Activated T-cell treated with anti-CD3 and anti-CD28 coated beads, Interleukin-2, amount 50 U/mL, for 48 hours (primary cell): ENCODE results near the gene LMX1B.
A peak's percentile ranks its signal among the peaks of the same experiment; 100 is the strongest.
"Not testable (repeated sequence)": the region's sequence is repeated elsewhere in the genome, so short reads cannot be mapped to it uniquely, and the experiment has no call there.

ENCODE experiments used
- DNase-seq, 2 experiments: peaks; one replicate each; pipeline ENCODE4 v3.0.0-alpha.2; 2020

LMX1B gene

GRCh38 chr9:126720661-126721563, 107.2 kb downstream of the LMX1B start:
- peak in 1 of 2 experiments; percentile 25 for DNase-seq

GRCh38 chr9:126721564-126721981, 107.8 kb downstream of the LMX1B start:
- peak in 1 of 2 experiments; percentile 40 for DNase-seq

GRCh38 chr9:126722252-126722921, 108.7 kb downstream of the LMX1B start:
- peak; percentile 94 for DNase-seq

GRCh38 chr9:126722922-126723806, 109.4 kb downstream of the LMX1B start:
- peak; percentile 79 to 83 for DNase-seq

- DNase-seq: no peak
These were observed 110.1 kb downstream of the LMX1B start for GRCh38 chr9:126723807-126724172.

GRCh38 chr9:126724226-126724625, 110.5 kb downstream of the LMX1B start:
- no peak for DNase-seq

DNA sequence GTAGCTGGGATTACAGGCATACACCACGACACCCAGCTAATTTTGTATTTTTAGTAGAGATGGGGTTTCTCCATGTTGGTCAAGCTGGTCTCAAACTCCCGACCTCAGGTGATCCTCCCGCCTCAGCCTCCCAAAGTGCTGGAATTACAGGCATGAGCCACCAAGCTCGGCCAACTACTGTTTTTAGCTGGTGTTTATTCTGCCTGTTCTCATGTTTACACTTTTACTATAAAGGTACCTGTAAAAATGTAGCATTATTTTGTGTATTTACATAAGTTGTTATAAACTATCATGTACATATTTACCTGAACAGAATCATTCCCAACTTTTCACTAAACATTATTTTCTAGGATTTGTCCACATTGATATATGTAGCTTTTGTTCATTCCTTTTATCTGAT, 111.8 kb downstream of the LMX1B start:
- not testable (repeated sequence) for DNase-seq

- DNase-seq: not testable (repeated sequence)
These were observed 114.5 kb downstream of the LMX1B start for GRCh38 chr9:126728210-126728609.

- not testable (repeated sequence) for DNase-seq
These were observed 116.9 kb downstream of the LMX1B start for GRCh38 chr9:126730592-126730991.

- no peak for DNase-seq
These were observed 119.3 kb downstream of the LMX1B start for GRCh38 chr9:126733005-126733404.

DNA sequence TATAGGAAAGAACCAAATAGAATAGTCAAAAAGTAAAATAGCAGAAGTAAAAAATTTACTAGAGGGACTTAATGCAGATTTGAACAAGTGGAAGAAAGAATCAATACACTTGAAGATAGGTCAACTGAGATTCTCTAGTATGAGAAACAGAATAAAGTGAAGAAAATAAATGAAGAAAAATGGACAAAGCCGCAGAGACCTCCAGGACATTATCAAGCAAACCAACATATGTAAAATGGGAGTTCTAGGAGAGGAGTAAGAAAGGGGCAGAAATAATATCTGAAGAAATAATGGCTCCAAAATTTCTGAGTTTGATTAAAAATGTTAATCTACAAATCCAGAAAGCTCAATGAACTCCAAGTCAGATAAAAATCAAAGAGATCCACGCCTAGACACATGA, 121.1 kb downstream of the LMX1B start:
- DNase-seq: no peak

GRCh38 chr9:126735482-126735881, 121.8 kb downstream of the LMX1B start:
- DNase-seq: no peak

GRCh38 chr9:126738553-126738952, 124.8 kb downstream of the LMX1B start:
- peak in 1 of 2 experiments; percentile 6 for DNase-seq

- DNase-seq: no peak
These were observed 129.3 kb downstream of the LMX1B start for GRCh38 chr9:126743041-126743440.

GRCh38 chr9:126745574-126746411, 132.1 kb downstream of the LMX1B start:
- DNase-seq: peak; percentile 18 to 22
